ENCODE measurements around the gene KIF14.

GRCh38 chr1:200540281-200540680, 80.3 kb downstream of the KIF14 start:
- TF ChIP-seq CTCF (IDR thresholded peaks at IDR 0.05): no peak
- no peak for TF ChIP-seq POLR2A (IDR thresholded peaks at IDR 0.05)

All from body of pancreas (tissue), 4 donors.